ENCODE measurements around the gene CNGA2.

- TF ChIP-seq CTCF (IDR thresholded peaks at IDR 0.05), result no peak
- TF ChIP-seq POLR2AphosphoS5 (IDR thresholded peaks at IDR 0.05), result no peak
Observed at GRCh38 chrX:151729056-151729725, 5.4 kb upstream of the CNGA2 start.
